Adrenal gland (tissue), 12 donors: Measurements from ENCODE around the gene ARHGEF17. TPM values are rescaled to one million over a fixed set of nuclear protein-coding genes. Genes with fewer than 3 reads are reported as not detected.

Experiments
- DNase-seq, 7 donors: peaks; one replicate each; pipeline ENCODE4 v3.0.0-alpha.2; 2019 to 2020
- H3K27ac ChIP-seq, 5 donors: fragments of 200-600 bp; sonication (generic) in 4 of 5; 1 replicate in 3 of 5; 2 replicates in 2 of 5; pipeline versions ENCODE4 v1.5.1 to v1.8.0; 2016 to 2020; ENCODE audit warnings: mild to moderate bottlenecking in 1 of 5
- H3K27me3 ChIP-seq: fragments of 200-600 bp; 2 replicates; pipeline ENCODE4 v1.8.0; 2021
- H3K36me3 ChIP-seq, 2 donors: fragments of 200-600 bp; replicated peaks in 1 of 2; 1 replicate in 1 of 2; 2 replicates in 1 of 2; pipeline versions ENCODE4 v1.5.1 to v1.8.0; 2018 to 2022
- H3K4me1 ChIP-seq, 2 donors: fragments of 200-600 bp; replicated peaks in 1 of 2; 1 replicate in 1 of 2; 2 replicates in 1 of 2; pipeline versions ENCODE4 v1.5.1 to v1.8.0; 2018 to 2021
- H3K4me3 ChIP-seq, 4 donors: fragments of 200-600 bp; sonication (generic) in 3 of 4; one replicate each; pipeline ENCODE4 v1.5.1; 2016 to 2018
- H3K9me3 ChIP-seq, 3 donors: fragments of 200-600 bp; sonication (generic) in 1 of 3; replicated peaks in 1 of 3; 1 replicate in 2 of 3; 2 replicates in 1 of 3; pipeline versions ENCODE4 v1.5.1 to v1.8.0; 2016 to 2021
- CTCF ChIP-seq, 6 experiments: fragments of 450-650 bp in 4 of 6; fragments of 200-600 bp in 2 of 6; sonication (generic) in 1 of 6; IDR thresholded peaks; 1 replicate in 5 of 6; 2 replicates in 1 of 6; pipeline versions ENCODE4 v1.5.1 to v1.8.0; 2016 to 2021; ENCODE audit warnings: antibody characterized with exemption in 6 of 6, mild to moderate bottlenecking in 2 of 6, moderate library complexity in 1 of 6
- POLR2A ChIP-seq, 2 donors: fragments of 450-650 bp; IDR thresholded peaks; one replicate each; pipeline ENCODE4 v1.6.1; 2017; ENCODE audit warnings: antibody characterized with exemption in 2 of 2, mild to moderate bottlenecking in 2 of 2, moderate library complexity in 1 of 2
- WGBS, 4 donors: extraction: QIAGEN DNeasy Blood & Tissue Kit in 2 of 4; methylation state at CpG; one replicate each; pipeline versions ENCODE4 v1.1.5 to v1.1.7; 2013 to 2017; 5-methylcytosine and 5-hydroxymethylcytosine counted together
- intact Hi-C, 2 donors: fragments of 100-400 bp; cut with DNase I; formaldehyde crosslinking; loops; one replicate each; pipeline versions ENCODE4 v1.14.1 to v1.15.0; 2022 to 2023
- polyA plus RNA-seq, 3 donors: library from polyadenylated mRNA; stranded (reverse); fragments of 200-250 nt in 2 of 3; fragments of 350-450 nt in 1 of 3; fragmentation: Illumina TruSeq in 1 of 3; extraction: RNeasy Lipid Tissue Mini Kit (QIAGEN cat#74804) in 1 of 3; gene quantifications; one replicate each; pipeline ENCODE4 v1.2.3, GENCODE V29; 2013 to 2014
- total RNA-seq, 9 donors: library from RNA; depleted of rRNA in 4 of 9; stranded (reverse); fragments of >200 nt in 4 of 9; fragments of 120-200 nt in 1 of 9; fragmentation: NEBNext Ultra II Directional in 1 of 9; extraction: Animal tissue kit (Norgen Biotek cat#: 25700) in 1 of 9; gene quantifications; one replicate each; pipeline versions ENCODE4 v1.1.0 to v1.2.4, GENCODE V29; 2013 to 2023
- donor health status: healthy with polysubstance abuse.
- donor health status: Bipolar disorder and iron deficiency.
- donor health status: DM: yes; HTN: yes; CAD: no.
- donor health status: DM: no; HTN: no; CAD: no.
- donor health status: DM: no; HTN: no; CAD: no.
- donor health status: DM: yes; HTN: yes; CAD: no.

ARHGEF17 gene
- total and polyA plus RNA-seq, 12 donors, result 8.1 to 48.2 (median 20.4) TPM

- Histone ChIP-seq H3K9me3 (no peaks in the 10 kb centered on the region), H3K36me3 (no peaks in the 10 kb centered on the region), H3K27me3 (no peaks in the 10 kb centered on the region), H3K4me1 (peaks cover 5 to 17% of the 10 kb centered on the region in 2 donors), H3K27ac (peak overlapping the region in 1 of 5 donors; percentile 65), H3K4me3 (no peak overlapping the region)
- no peak for DNase-seq
- intact Hi-C loops, result loop anchor here in 1 of 2 donors (10.0 kb wide), 1 partner anchor 309 kb away; no protein-coding TSS in a partner anchor
- 79 to 87% (median 84%) methylated on average over 5 of the region's 5 CpGs for WGBS, 4 donors
- no peak for TF ChIP-seq POLR2A (IDR thresholded peaks at IDR 0.05)
- no peak for TF ChIP-seq CTCF (IDR thresholded peaks at IDR 0.05)
These were observed 37.5 kb downstream of the ARHGEF17 start for GRCh38 chr11:73345481-73346160.

- Histone ChIP-seq H3K27me3 (no peaks in the 10 kb centered on the region), H3K9me3 (no peaks in the 10 kb centered on the region), H3K4me1 (peaks cover 5 to 17% of the 10 kb centered on the region in 2 donors), H3K36me3 (no peaks in the 10 kb centered on the region), H3K27ac (no peak overlapping the region), H3K4me3 (no peak overlapping the region)
- WGBS, 4 donors, result 71 to 80% (median 76%) methylated on average over 9 to 10 of the region's 10 CpGs
- TF ChIP-seq CTCF (IDR thresholded peaks at IDR 0.05) (no peak), POLR2A (IDR thresholded peaks at IDR 0.05) (no peak)
- no peak for DNase-seq
- intact Hi-C loops, result loop anchor here in 1 of 2 donors (10.0 kb wide), 1 partner anchor 308 kb away; no protein-coding TSS in a partner anchor
These were observed 38.3 kb downstream of the ARHGEF17 start for GRCh38 chr11:73346186-73346935.

- Histone ChIP-seq H3K4me3 (no peak overlapping the region), H3K9me3 (no peaks in the 10 kb centered on the region), H3K27me3 (no peaks in the 10 kb centered on the region), H3K4me1 (peaks cover 5 to 17% of the 10 kb centered on the region in 2 donors), H3K36me3 (no peaks in the 10 kb centered on the region), H3K27ac (no peak overlapping the region)
- DNase-seq, result no peak
- TF ChIP-seq POLR2A (IDR thresholded peaks at IDR 0.05) (no peak), CTCF (IDR thresholded peaks at IDR 0.05) (no peak)
- 78 to 91% (median 87%) methylated on average over 5 to 12 of the region's 12 CpGs for WGBS, 4 donors
- intact Hi-C loops, result loop anchor here in 1 of 2 donors (10.0 kb wide), 1 partner anchor 308 kb away; no protein-coding TSS in a partner anchor
These were observed 39.0 kb downstream of the ARHGEF17 start for GRCh38 chr11:73347067-73347466.

GRCh38 chr11:73348838-73349237, 40.8 kb downstream of the ARHGEF17 start:
- Histone ChIP-seq H3K4me1 (peaks cover 0 to 8% of the 10 kb centered on the region in 2 donors), H3K36me3 (no peaks in the 10 kb centered on the region), H3K9me3 (no peaks in the 10 kb centered on the region), H3K27ac (no peak overlapping the region), H3K27me3 (no peaks in the 10 kb centered on the region), H3K4me3 (no peak overlapping the region)
- WGBS, 4 donors, result 86 to 92% (median 87%) methylated on average over 5 of the region's 5 CpGs
- TF ChIP-seq POLR2A (IDR thresholded peaks at IDR 0.05), result no peak
- no peak for TF ChIP-seq CTCF (IDR thresholded peaks at IDR 0.05)
- intact Hi-C loops, result loop anchor here in 1 of 2 donors (10.0 kb wide), 1 partner anchor 306 kb away; no protein-coding TSS in a partner anchor
- no peak for DNase-seq
